GM10847 (cell line): ENCODE data around the gene LRFN4.

Experiments used
- POLR2A ChIP-seq: IDR thresholded peaks from 2 replicates; pipeline ENCODE4 v1.6.1; 2011; ENCODE audit not compliant: insufficient read length; ENCODE audit errors: extremely low read depth

Gene LRFN4

DNA sequence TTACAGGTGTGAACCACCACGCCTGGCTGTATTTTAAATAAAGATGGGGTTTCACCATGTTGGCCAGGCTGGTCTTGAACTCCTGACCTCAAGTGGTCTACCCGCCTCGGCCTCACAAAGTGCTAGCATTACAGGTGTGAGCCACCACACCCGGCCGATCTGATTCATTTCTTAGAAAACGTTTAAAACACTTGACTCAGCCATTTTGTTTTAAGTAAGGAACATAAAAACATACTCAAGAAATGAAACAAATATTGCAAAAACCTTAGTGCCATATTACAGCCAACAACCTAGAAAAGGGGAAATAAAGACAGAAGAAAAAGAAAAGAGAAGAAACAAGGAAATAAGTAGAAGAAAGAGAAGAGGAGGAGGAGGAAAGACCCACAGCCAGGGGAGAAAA is 17.4 kb downstream of the LRFN4 start:
- no peak for TF ChIP-seq POLR2A

- TF ChIP-seq POLR2A: no peak
Observed at GRCh38 chr11:66875378-66875777, 18.5 kb downstream of the LRFN4 start.

DNA sequence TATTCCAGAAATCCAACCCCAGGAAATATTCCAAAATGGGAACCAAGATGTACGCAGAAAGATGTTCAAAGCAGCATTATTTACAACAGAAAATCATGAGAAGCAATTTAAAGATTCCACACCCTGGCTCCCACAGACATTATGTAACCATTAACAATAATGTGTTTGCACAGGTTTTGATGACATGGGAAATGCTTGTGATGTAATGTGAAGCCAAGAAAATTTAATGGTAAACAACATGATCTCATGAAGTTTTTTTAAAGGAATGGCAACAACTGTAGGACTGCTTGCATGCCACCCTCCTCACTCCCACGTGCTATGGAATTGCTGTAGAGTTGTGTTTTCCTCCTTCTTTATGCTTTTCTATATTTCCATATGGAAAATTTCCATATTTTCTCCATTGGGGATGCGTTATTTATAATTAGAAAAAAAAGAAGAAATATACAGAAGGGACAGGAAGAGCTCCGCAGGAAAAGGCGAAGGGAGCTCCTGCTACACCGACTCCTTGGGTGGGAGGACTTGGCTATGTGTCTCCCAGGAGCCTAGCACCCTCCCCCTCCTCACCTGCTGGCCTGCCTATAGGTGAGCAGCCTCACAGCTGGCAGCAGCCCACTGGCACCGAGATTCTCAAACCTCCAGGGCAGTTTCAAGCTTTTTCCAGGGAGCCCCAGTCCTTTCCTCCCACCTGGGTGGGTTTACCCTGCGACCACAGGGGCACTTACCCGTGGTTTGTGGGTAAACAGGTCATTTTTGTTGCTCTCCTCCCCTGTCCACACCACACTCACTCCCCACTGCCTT is 20.9 kb downstream of the LRFN4 start:
- TF ChIP-seq POLR2A: no peak

DNA sequence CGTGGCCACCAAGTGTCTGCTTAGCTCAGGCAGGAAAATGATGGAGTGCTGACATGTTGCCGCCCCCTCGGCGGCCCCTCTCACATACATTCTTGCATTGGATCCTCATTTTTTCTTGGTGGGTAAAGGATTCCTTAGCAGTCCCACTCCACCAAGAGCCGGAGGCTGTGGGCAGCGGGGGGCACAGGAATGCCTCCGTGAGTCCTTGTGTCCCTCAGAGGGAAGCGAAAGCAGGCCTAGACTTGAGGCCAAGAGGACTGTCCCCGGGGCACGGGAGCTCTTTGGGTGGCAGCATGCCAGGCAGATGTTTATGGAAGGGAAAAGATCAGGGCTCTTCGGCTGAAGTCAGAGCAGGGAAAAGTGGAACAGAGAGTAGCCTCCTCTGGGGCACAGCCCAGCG is 21.6 kb downstream of the LRFN4 start:
- no peak for TF ChIP-seq POLR2A

GRCh38 chr11:66879000-66879399 is 22.1 kb downstream of the LRFN4 start:
- TF ChIP-seq POLR2A: no peak

DNA sequence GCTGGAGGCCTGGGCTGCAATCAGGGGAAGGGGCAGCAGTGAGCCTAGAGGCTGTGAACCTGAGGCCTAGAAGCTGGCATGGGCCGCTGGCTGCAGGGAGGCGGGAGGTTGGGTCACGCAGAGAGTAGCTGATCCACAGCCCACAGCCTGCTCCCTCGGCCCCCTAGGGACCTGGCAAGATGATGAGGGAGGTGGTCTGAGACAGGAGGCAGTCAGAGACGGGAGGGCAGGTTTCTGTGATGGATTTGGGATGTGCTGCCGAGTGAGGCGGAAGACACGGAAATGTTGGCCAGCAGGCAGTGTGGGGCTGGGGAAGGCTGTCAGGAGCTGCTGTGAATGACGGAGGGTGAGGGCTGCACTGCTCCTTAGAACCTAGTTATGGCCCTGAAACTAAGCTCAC is 22.7 kb downstream of the LRFN4 start:
- TF ChIP-seq POLR2A: no peak

GRCh38 chr11:66879999-66880398 is 23.1 kb downstream of the LRFN4 start:
- TF ChIP-seq POLR2A: no peak

GRCh38 chr11:66880496-66881450 is 23.9 kb downstream of the LRFN4 start:
- TF ChIP-seq POLR2A: no peak

- no peak for TF ChIP-seq POLR2A
Observed at GRCh38 chr11:66881451-66881835, 24.6 kb downstream of the LRFN4 start.

DNA sequence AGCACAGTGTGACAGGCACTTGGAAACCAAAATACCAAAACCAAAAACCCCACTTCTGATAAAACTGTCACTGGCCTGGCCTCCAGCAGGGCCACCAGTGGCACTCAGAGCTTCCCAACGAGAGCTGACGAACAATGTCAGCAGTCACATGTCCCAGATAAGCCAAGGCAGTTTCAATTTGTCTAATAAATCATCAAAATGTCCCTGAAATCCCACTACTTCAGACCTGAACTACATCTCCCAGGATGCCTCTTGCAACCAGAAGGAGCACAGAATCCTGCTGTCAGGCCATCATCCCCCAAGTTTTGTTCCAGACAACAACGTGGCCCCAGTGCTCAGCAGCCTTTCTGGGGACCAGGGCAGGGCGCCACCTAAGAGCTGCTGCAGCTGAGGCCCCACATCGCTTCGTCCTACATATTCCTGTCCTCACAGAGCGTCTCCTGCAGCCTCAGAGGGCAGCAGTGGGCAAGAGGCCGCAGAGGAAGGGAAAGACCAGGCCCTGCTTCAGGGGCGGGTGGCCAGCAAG is 25.1 kb downstream of the LRFN4 start:
- no peak for TF ChIP-seq POLR2A

DNA sequence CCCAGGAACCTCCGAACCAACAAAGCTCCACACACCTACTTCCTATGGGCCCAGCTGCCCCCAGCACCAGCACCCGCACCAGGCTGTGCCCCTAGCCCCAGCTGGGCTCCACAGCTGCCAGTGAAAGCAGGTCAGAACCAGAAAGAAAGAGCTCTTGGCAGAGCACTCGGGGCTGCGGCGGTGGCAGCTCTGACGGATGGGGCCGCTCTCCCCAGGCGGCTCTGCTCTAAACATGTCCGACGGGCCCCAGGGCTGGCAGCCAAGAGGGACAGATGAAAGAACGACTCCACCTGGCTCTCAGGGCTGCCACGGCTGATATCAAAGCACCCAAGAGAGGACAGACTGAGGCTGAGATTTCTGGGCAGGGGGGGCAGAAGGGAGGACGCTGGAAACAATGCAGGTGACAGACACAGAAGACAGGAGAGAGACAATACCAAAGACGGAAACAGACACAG is 25.7 kb downstream of the LRFN4 start:
- no peak for TF ChIP-seq POLR2A

DNA sequence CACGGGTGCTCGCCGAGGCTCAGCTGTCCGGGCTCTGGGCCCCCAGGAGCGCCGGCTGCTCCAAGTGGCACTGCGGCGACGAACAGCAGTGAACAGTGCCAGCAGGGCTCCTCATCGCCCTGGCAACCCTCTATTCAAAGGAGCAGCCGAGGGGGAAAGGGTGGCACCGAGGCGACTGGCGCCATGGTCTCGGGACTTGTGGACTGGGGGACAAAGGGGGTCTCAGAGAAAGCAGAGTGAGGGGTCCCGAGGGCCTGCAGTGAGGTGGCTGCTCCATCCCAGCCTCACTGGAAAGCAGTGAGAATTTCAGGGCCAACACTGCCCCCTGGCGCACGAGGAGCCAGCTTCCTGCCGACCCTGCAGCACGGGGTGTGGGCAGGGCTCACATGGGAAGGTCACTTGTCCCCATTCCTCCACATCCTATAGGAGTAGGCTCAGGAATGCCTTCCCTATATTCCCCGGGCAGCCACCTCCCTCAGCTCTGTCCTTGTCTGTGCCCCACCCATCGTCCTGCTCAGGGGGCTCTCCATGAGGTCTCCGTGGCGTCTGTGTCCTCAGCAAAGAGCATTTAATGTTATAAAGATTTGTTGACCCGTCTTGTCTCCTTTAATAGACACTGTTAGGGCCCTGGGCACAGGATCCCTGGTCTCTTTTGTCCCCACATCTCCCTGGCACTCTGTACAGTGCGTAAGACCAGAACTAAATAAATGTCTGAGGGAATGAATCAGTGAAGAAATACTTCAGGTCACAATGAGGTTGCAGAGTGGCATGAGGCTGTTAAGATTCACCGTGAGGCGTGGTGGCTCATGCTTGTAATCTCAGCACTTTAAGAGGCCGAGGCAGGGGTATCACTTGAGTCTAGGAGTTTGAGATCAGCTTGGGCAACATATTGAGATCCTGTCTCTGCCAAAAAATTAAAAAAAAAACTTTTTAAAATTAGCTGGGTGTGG is 26.4 kb downstream of the LRFN4 start:
- no peak for TF ChIP-seq POLR2A

DNA sequence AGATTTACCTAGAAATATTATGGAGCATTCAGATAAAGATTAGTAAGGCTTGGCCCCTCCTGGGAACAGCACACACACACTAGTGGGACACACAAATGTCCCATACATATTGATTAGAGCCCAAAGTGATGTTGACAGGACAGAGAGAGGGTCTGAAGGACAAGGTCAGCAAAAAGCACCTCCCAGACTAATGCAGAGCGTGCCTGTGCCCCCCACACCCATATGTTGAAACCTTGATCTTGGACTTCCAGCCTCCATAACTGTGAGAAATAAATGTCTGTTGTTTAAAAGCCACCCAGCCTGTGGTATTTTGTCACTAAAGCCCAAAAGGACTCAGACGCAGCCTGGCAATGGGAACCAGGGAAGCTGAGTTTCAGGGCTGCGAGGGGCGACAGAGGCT is 27.6 kb downstream of the LRFN4 start:
- TF ChIP-seq POLR2A: no peak

DNA sequence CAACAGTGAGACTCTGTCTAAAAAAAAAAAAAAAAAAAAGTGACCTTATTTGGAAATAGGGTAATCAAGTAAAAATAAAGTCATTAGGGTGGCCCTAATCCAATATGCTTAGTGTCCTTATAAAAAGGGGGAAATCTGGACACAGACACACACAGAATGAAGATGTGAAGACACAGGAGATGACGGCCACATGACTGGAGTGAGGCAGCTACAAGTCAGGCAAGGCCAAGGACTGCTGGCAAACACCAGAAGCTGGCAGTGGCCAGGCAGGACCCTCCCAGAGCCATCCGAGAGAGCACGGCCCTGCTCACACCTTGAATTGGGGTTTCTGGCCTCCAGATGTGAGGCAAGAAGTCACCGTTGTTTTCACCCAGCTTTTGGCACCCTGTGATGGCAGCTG is 28.6 kb downstream of the LRFN4 start:
- no peak for TF ChIP-seq POLR2A

GRCh38 chr11:66885950-66886440 is 29.1 kb downstream of the LRFN4 start:
- no peak for TF ChIP-seq POLR2A

DNA sequence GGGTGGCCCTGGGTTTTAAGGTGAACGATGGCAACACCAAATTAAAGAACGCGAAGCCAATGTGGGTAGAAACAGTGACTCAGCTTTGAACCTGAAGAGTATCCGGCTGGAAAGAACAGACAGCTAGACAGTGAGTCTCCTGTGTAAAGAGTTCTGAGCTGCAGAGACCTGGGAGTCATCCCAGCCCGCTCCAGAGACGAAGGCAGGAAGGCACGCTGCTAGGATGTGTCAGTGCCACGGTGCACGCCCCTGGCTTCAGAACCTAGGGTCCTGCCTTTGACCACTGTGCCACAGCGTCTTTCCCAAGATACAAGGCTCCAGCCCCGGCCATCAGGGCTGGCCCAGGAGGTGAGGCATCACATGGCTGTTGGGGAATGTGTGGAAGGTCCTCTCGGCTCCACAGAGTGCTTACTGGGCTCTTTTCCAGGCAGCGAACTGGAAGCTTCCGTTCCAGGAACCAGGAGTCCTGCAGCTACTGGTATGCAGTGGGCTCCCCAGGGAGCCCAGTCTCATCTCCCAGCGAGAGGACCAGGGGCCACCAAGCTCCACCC is 29.9 kb downstream of the LRFN4 start:
- TF ChIP-seq POLR2A: no peak
